ENCODE measurements around the gene NKAPD1. TPM values are rescaled to one million over a fixed set of nuclear protein-coding genes. Genes with fewer than 3 reads are reported as not detected.

Gene NKAPD1
- total RNA-seq, 1 donor from 2014 or later = 22.3 TPM

DNA sequence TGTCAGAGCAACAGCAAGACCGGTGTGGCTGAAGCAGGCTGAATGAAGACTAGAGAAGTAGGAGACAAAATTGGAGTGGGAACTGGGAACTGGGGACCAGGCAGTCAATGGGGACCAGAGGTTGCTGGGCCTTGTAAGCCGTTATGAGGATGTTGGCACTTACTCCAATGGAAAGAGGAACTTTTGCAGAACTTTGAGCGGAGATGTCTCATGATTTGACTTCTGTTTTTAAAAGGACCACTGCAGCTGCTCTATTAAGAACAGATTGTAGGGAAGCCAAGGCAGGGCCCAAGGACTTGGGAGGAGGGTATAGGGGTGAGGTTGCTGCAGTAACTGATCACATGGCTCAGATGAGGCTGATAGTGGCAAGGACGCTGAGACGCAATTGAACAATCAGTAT is 55.6 kb downstream of the NKAPD1 start:
- H3K27ac Mint-ChIP-seq (ENCODE audit: unreplicated experiment) = no peak overlapping the region

DNA sequence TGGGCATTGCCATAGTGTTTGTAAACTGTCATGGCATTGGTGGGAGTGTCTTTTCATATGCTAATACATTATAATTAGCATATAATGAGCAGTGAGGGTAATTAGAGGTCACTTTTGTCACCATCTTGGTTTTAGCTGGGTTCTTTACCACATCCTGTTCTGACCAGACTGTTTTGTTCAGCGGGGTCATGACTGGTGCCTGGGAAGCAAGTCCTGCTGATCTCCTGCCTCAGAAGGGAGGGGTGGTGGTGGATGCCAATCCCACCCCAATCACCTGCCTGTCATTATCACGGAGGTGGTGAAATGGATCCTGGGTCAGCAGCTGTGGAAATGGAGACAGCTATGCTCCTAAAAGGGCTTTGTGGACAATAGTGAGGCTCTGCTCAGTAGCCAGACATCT is 58.6 kb downstream of the NKAPD1 start:
- Mint-ChIP-seq H3K36me3 (ENCODE audit: unreplicated experiment) (no peaks in the 10 kb centered on the region), H3K4me3 (ENCODE audit: unreplicated experiment) (no peak overlapping the region), H3K9me3 (ENCODE audit: unreplicated experiment) (no peaks in the 10 kb centered on the region), H3K4me1 (ENCODE audit: low read depth, unreplicated experiment) (no peaks in the 10 kb centered on the region), H3K27ac (ENCODE audit: unreplicated experiment) (no peak overlapping the region), H3K27me3 (ENCODE audit: unreplicated experiment) (no peaks in the 10 kb centered on the region)
- DNase-seq = no peak
- TF ChIP-seq, protein P1, sequence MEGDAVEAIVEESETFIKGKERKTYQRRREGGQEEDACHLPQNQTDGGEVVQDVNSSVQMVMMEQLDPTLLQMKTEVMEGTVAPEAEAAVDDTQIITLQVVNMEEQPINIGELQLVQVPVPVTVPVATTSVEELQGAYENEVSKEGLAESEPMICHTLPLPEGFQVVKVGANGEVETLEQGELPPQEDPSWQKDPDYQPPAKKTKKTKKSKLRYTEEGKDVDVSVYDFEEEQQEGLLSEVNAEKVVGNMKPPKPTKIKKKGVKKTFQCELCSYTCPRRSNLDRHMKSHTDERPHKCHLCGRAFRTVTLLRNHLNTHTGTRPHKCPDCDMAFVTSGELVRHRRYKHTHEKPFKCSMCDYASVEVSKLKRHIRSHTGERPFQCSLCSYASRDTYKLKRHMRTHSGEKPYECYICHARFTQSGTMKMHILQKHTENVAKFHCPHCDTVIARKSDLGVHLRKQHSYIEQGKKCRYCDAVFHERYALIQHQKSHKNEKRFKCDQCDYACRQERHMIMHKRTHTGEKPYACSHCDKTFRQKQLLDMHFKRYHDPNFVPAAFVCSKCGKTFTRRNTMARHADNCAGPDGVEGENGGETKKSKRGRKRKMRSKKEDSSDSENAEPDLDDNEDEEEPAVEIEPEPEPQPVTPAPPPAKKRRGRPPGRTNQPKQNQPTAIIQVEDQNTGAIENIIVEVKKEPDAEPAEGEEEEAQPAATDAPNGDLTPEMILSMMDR (IDR thresholded peaks at IDR 0.05; ENCODE audit: partially characterized antibody, unreplicated experiment) = no peak

More for the DNA sequence above, 55.6 kb downstream of the NKAPD1 start:
- TF ChIP-seq, protein P1 (IDR thresholded peaks at IDR 0.05; ENCODE audit: partially characterized antibody, unreplicated experiment) = no peak
- Mint-ChIP-seq H3K27me3 (ENCODE audit: unreplicated experiment) (no peaks in the 10 kb centered on the region), H3K4me3 (ENCODE audit: unreplicated experiment) (no peak overlapping the region), H3K4me1 (ENCODE audit: low read depth, unreplicated experiment) (no peaks in the 10 kb centered on the region), H3K36me3 (ENCODE audit: unreplicated experiment) (no peaks in the 10 kb centered on the region), H3K9me3 (ENCODE audit: unreplicated experiment) (no peaks in the 10 kb centered on the region)
- no peak for DNase-seq

GRCh38 chr11:112134473-112134872 is 60.4 kb downstream of the NKAPD1 start:
- H3K4me1 Mint-ChIP-seq (ENCODE audit: low read depth, unreplicated experiment) = no peaks in the 10 kb centered on the region
- H3K27ac Mint-ChIP-seq (ENCODE audit: unreplicated experiment) = no peak overlapping the region
- no peaks in the 10 kb centered on the region for H3K27me3 Mint-ChIP-seq (ENCODE audit: unreplicated experiment)
- no peaks in the 10 kb centered on the region for H3K9me3 Mint-ChIP-seq (ENCODE audit: unreplicated experiment)
- DNase-seq = no peak
- H3K36me3 Mint-ChIP-seq (ENCODE audit: unreplicated experiment) = no peaks in the 10 kb centered on the region
- no peak overlapping the region for H3K4me3 Mint-ChIP-seq (ENCODE audit: unreplicated experiment)
- TF ChIP-seq, protein P1 (IDR thresholded peaks at IDR 0.05; ENCODE audit: partially characterized antibody, unreplicated experiment) = no peak

Other genes starting within 250 kb of the NKAPD1 start
- 69.4 TPM for gene ALG9, start 202.7 kb upstream of the NKAPD1 start, total RNA-seq (ENCODE audit: unreplicated experiment)
- 1.6 TPM for gene FDXACB1, start 195.1 kb upstream of the NKAPD1 start, total RNA-seq (ENCODE audit: unreplicated experiment)
- 21.7 TPM for gene CFAP68, start 194.8 kb upstream of the NKAPD1 start, total RNA-seq (ENCODE audit: unreplicated experiment)
- 0.64 TPM for gene CRYAB, start 162.5 kb upstream of the NKAPD1 start, total RNA-seq (ENCODE audit: unreplicated experiment)
- gene HSPB2, start 161.6 kb upstream of the NKAPD1 start, total RNA-seq (ENCODE audit: unreplicated experiment) = 1.4 TPM
- gene C11orf52, start 155.4 kb upstream of the NKAPD1 start, total RNA-seq (ENCODE audit: unreplicated experiment) = not detected
- gene DIXDC1, start 137.0 kb upstream of the NKAPD1 start, total RNA-seq (ENCODE audit: unreplicated experiment) = 27.2 TPM
- 55.0 TPM for gene DLAT, start 48.9 kb upstream of the NKAPD1 start, total RNA-seq (ENCODE audit: unreplicated experiment)
- 1.4 TPM for gene PIH1D2, start 282 bp upstream of the NKAPD1 start, total RNA-seq (ENCODE audit: unreplicated experiment)
- gene TIMM8B, start 12.5 kb downstream of the NKAPD1 start, total RNA-seq (ENCODE audit: unreplicated experiment) = 88.9 TPM
- gene SDHD, start 12.6 kb downstream of the NKAPD1 start, total RNA-seq (ENCODE audit: unreplicated experiment) = 19.7 TPM
- not detected for gene IL18, start 89.8 kb downstream of the NKAPD1 start, total RNA-seq (ENCODE audit: unreplicated experiment)
- not detected for gene TEX12, start 93.1 kb downstream of the NKAPD1 start, total RNA-seq (ENCODE audit: unreplicated experiment)
- gene BCO2, start 101.2 kb downstream of the NKAPD1 start, total RNA-seq (ENCODE audit: unreplicated experiment) = 2.6 TPM
- gene PTS, start 152.1 kb downstream of the NKAPD1 start, total RNA-seq (ENCODE audit: unreplicated experiment) = 47.7 TPM
- gene PLET1, start 186.6 kb downstream of the NKAPD1 start, total RNA-seq (ENCODE audit: unreplicated experiment) = not detected